ENCODE results near the gene POU4F1. TPM values are rescaled to one million over a fixed set of nuclear protein-coding genes. Genes with fewer than 3 reads are reported as not detected.

Gene POU4F1
- total and polyA plus RNA-seq, 2 experiments from 2014 or later: not detected

GRCh38 chr13:78572459-78572858 lies 30.9 kb downstream of the POU4F1 start:
- H3K4me3 ChIP-seq: no peak overlapping the region
- H3K27me3 ChIP-seq (replicated peaks; ENCODE audit: insufficient read depth): no peaks in the 10 kb centered on the region
- H3F3A ChIP-seq (ENCODE audit: insufficient read depth): no peaks in the 10 kb centered on the region
- H3K79me2 ChIP-seq (ENCODE audit: insufficient read depth): no peaks in the 10 kb centered on the region
- 40 to 46% methylated on average over 5 of the region's 5 CpGs for WGBS, 2 experiments (ENCODE audit: low coverage in 1 of 2, low lambda C conversion rate in 2 of 2, missing lambda C conversion rate in 2 of 2)
- H4K20me1 ChIP-seq (ENCODE audit: insufficient read depth): no peaks in the 10 kb centered on the region
- no peaks in the 10 kb centered on the region for H3K4me1 ChIP-seq (ENCODE audit: insufficient read depth)
- H3K9ac ChIP-seq: no peak overlapping the region
- H3K27ac ChIP-seq: no peak overlapping the region
- no peaks in the 10 kb centered on the region for H3K9me2 ChIP-seq (ENCODE audit: insufficient read depth)
- in situ Hi-C loops (cut with MboI): no loop called here
- H3K4me2 ChIP-seq (ENCODE audit: unreplicated experiment): no peak overlapping the region
- TF ChIP-seq EZH2 (IDR thresholded peaks at IDR 0.05; ENCODE audit: insufficient read depth, poor library complexity, severe bottlenecking) (no peak), EZH2phosphoT487 (IDR thresholded peaks at IDR 0.05; ENCODE audit: insufficient read depth, low read depth) (no peak)
- H2AFZ ChIP-seq: no peak overlapping the region
- H3K36me3 ChIP-seq (ENCODE audit: low read depth): no peaks in the 10 kb centered on the region
- no peaks in the 10 kb centered on the region for H3K9me3 ChIP-seq (ENCODE audit: low read depth)
- no peak for DNase-seq

- H3F3A ChIP-seq (ENCODE audit: insufficient read depth): no peaks in the 10 kb centered on the region
- no peaks in the 10 kb centered on the region for H3K9me2 ChIP-seq (ENCODE audit: insufficient read depth)
- no peak for DNase-seq
- no peaks in the 10 kb centered on the region for H3K27me3 ChIP-seq (replicated peaks; ENCODE audit: insufficient read depth)
- H3K9me3 ChIP-seq (ENCODE audit: low read depth): no peaks in the 10 kb centered on the region
- no peak for TF ChIP-seq EZH2phosphoT487 (IDR thresholded peaks at IDR 0.05; ENCODE audit: insufficient read depth, low read depth)
- no peak for TF ChIP-seq EZH2 (IDR thresholded peaks at IDR 0.05; ENCODE audit: insufficient read depth, poor library complexity, severe bottlenecking)
- no peaks in the 10 kb centered on the region for H3K79me2 ChIP-seq (ENCODE audit: insufficient read depth)
- in situ Hi-C loops (cut with MboI): no loop called here
- no peaks in the 10 kb centered on the region for H3K36me3 ChIP-seq (ENCODE audit: low read depth)
- H3K4me1 ChIP-seq (ENCODE audit: insufficient read depth): no peaks in the 10 kb centered on the region
- no peak overlapping the region for H3K4me2 ChIP-seq (ENCODE audit: unreplicated experiment)
- no peaks in the 10 kb centered on the region for H4K20me1 ChIP-seq (ENCODE audit: insufficient read depth)
- H3K27ac ChIP-seq: no peak overlapping the region
- WGBS, 2 experiments (ENCODE audit: low coverage in 1 of 2, low lambda C conversion rate in 2 of 2, missing lambda C conversion rate in 2 of 2): 14 to 17% methylated on average over 1 of the region's 1 CpG
- no peak overlapping the region for H2AFZ ChIP-seq
- H3K9ac ChIP-seq: no peak overlapping the region
- H3K4me3 ChIP-seq: no peak overlapping the region
Measured at GRCh38 chr13:78569029-78569428, 34.3 kb downstream of the POU4F1 start.

- H3K27ac ChIP-seq: no peak overlapping the region
- H3K9me3 ChIP-seq (ENCODE audit: low read depth): no peaks in the 10 kb centered on the region
- 60 to 71% methylated on average over 5 of the region's 5 CpGs for WGBS, 2 experiments (ENCODE audit: low coverage in 1 of 2, low lambda C conversion rate in 2 of 2, missing lambda C conversion rate in 2 of 2)
- no peaks in the 10 kb centered on the region for H3K4me1 ChIP-seq (ENCODE audit: insufficient read depth)
- H3K27me3 ChIP-seq (replicated peaks; ENCODE audit: insufficient read depth): no peaks in the 10 kb centered on the region
- no peaks in the 10 kb centered on the region for H3K79me2 ChIP-seq (ENCODE audit: insufficient read depth)
- H3K4me3 ChIP-seq: no peak overlapping the region
- no peaks in the 10 kb centered on the region for H3K36me3 ChIP-seq (ENCODE audit: low read depth)
- H2AFZ ChIP-seq: no peak overlapping the region
- H3K9ac ChIP-seq: no peak overlapping the region
- TF ChIP-seq EZH2 (IDR thresholded peaks at IDR 0.05; ENCODE audit: insufficient read depth, poor library complexity, severe bottlenecking) (no peak), EZH2phosphoT487 (IDR thresholded peaks at IDR 0.05; ENCODE audit: insufficient read depth, low read depth) (no peak)
- no peaks in the 10 kb centered on the region for H3K9me2 ChIP-seq (ENCODE audit: insufficient read depth)
- H4K20me1 ChIP-seq (ENCODE audit: insufficient read depth): no peaks in the 10 kb centered on the region
- no peak overlapping the region for H3K4me2 ChIP-seq (ENCODE audit: unreplicated experiment)
- in situ Hi-C loops (cut with MboI): no loop called here
- no peaks in the 10 kb centered on the region for H3F3A ChIP-seq (ENCODE audit: insufficient read depth)
- DNase-seq: no peak
Measured at GRCh38 chr13:78566631-78567030, 36.7 kb downstream of the POU4F1 start.

GRCh38 chr13:78562237-78562889 lies 41.0 kb downstream of the POU4F1 start:
- Histone ChIP-seq H3K27me3 (replicated peaks; ENCODE audit: insufficient read depth) (no peaks in the 10 kb centered on the region), H3K9me3 (ENCODE audit: low read depth) (no peaks in the 10 kb centered on the region), H3K4me3 (no peak overlapping the region), H4K20me1 (ENCODE audit: insufficient read depth) (no peaks in the 10 kb centered on the region), H2AFZ (no peak overlapping the region), H3K36me3 (ENCODE audit: low read depth) (no peaks in the 10 kb centered on the region), H3F3A (ENCODE audit: insufficient read depth) (no peaks in the 10 kb centered on the region), H3K4me2 (ENCODE audit: unreplicated experiment) (no peak overlapping the region), H3K9ac (no peak overlapping the region), H3K4me1 (ENCODE audit: insufficient read depth) (no peaks in the 10 kb centered on the region), H3K9me2 (ENCODE audit: insufficient read depth) (no peaks in the 10 kb centered on the region), H3K27ac (no peak overlapping the region), H3K79me2 (ENCODE audit: insufficient read depth) (no peaks in the 10 kb centered on the region)
- in situ Hi-C loops (cut with MboI): no loop called here
- TF ChIP-seq EZH2phosphoT487 (IDR thresholded peaks at IDR 0.05; ENCODE audit: insufficient read depth, low read depth): no peak
- TF ChIP-seq EZH2 (IDR thresholded peaks at IDR 0.05; ENCODE audit: insufficient read depth, poor library complexity, severe bottlenecking): no peak
- no peak for DNase-seq
- WGBS, 2 experiments (ENCODE audit: low coverage in 1 of 2, low lambda C conversion rate in 2 of 2, missing lambda C conversion rate in 2 of 2): 15 to 24% methylated on average over 5 of the region's 5 CpGs

Other genes with a start within 250 kb of the POU4F1 start
- 9.5 and 10.6 TPM in 2 replicates for gene OBI1, start 55.6 kb upstream of the POU4F1 start, total RNA-seq (2014; rRNA removed; shearing (Covaris generic))
- gene OBI1, start 55.6 kb upstream of the POU4F1 start, polyA plus RNA-seq (2016; fragmentation: Nextera tagmentation; extraction: Ambion mirVana): 7.9 and 10.4 TPM in 2 replicates

Measured in GM23248 (cell line).